Muscle of arm (tissue), 12 donors: ENCODE data around the gene LIG3. TPM values are rescaled to one million over a fixed set of nuclear protein-coding genes. Genes with fewer than 3 reads are reported as not detected.
"Not testable (repeated sequence)": the region's sequence is repeated elsewhere in the genome, so short reads cannot be mapped to it uniquely, and the experiment has no call there.

Experiments
- DNase-seq: peaks from one replicate; pipeline ENCODE4 v3.0.0-alpha.2; 2013
- polyA plus RNA-seq, 12 donors: library from polyadenylated mRNA; unstranded; fragments of 120-200 nt; gene quantifications; one replicate each; pipeline ENCODE4 v1.2.1, GENCODE V29; 2013; ENCODE audit not compliant: insufficient read length in 12 of 12

LIG3 gene
- polyA plus RNA-seq, 12 donors = 18.3 to 30.6 (median 22.8) TPM; not detected in 1

DNA sequence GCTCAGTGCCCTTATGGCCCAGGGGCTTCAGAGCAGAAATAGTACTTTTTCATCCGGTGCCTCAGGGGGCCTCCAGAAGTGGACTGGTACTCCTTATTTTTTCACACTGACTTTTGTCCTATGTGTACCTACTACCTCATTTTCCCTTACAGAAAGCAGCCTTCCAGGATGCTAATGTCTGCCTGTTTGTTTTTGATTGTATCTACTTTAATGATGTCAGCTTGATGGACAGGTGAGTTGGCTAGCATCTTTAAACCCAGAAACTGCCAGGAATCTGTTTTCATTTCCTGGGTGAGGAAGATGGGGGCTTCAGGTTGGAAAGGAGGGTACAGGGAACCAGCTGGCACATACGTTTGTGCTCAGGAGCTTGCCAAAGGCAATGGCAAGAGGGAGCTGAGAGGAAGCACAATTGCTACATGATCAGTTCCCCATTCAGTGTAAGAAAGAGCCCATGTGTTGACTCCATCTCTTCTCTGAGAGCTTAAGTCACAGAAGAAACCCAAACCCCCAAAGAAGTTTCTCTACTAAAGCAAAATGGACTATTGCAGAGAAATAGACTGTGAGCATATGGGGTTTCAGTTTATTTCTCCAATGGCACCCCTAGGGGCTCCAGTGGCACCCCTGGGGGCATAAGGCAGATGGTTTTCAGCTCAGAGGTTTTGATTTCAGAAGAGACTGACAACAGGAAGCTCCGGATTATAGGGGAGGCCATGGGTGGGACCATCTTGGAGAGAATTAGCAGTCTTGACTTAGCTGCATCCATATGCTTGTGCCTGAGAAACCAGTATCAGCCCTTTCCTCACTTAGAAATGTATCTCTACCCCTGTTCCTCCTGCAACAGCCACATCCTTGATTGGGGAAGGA is 16.3 kb downstream of the LIG3 start:
- DNase-seq = no peak

DNA sequence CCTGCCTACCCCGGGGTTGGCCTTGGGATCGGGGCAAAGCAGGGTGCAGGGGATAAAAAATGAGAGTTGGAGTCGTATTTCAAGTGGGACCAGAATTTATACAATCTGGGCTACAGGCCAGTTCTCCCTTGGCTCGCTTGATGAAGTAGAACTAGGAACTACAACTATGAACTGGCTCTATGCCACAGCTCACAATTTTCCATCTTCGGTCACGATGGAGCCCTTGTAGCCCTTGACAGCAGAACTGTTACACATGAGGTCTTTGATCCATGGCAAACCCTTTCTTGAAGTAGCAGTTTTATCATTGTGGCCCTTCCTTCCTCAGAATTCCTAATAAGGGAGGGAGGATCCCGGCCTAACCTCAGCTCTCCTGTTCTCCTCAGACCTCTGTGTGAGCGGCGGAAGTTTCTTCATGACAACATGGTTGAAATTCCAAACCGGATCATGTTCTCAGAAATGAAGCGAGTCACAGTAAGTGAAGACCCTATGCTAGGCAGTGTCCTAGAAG is 17.1 kb downstream of the LIG3 start:
- peak; percentile 91 for DNase-seq

DNA sequence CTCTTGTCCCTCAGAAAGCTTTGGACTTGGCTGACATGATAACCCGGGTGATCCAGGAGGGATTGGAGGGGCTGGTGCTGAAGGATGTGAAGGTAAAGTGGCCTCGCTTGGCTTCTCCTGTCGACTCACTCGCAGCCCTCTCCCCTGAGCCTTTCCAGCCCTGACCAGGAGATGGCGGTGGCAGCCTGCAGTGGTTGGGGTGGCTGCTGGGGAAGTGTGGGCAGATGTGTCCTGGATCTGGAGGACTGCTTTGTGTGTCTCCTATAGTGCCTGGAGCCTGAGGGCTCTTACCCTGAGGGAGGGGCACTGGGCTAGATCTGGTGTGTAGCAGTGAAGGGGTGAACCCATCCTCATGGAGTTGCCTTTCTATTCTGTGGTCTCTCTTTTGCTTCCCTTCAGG is 17.9 kb downstream of the LIG3 start:
- no peak for DNase-seq

DNA sequence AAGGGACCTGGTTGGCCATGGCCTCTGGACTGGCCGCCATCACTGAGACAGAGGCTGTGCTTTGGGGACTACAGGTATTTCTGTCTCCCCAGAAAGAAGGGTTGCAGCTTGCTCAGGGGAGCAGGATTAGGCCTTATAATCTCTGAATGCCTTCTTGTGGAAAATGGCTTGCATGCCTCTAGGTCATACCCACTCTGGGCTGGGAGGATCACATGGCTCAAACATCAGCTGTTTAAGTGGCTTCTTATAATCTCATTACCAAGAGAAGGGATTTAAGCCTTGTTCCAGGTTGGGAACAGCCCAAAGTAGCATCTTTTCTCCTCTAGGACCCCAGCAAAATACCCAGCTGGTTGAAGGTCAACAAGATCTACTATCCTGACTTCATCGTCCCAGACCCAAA is 19.1 kb downstream of the LIG3 start:
- no peak for DNase-seq

DNA sequence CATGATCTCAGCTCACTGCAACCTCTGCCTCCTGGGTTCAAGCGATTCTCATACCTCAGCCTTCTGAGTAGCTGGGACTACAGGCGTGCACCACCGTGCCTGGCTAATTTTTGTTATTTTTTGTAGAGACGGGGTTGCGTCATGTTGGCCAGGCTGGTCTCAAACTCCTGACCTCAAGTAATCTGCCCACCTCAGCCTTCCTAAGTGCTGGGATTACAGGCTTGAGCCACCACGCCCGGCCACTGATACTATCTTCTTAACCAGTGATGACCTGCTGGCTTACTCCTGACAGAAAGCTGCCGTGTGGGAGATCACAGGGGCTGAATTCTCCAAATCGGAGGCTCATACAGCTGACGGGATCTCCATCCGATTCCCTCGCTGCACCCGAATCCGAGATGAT is 20.7 kb downstream of the LIG3 start:
- not testable (repeated sequence) for DNase-seq

DNA sequence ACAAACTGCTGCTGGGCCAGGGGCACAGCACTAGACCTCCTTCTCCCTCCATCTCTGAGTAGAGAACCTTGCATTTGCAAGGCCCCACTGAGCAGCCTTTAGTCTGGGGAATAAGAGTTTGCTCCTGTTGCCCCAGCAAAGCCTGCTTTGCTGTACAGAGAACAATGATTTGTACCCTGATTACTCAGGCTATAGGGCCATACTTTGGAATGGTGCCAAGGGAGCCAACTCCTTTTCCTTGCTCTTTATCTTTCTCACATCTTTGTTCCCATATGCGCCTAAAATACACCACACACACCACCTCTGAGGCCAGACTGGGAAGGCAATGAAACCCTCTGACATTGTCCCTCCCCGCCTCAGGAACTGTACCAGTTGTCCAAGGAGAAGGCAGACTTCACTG is 21.2 kb downstream of the LIG3 start:
- DNase-seq = no peak

DNA sequence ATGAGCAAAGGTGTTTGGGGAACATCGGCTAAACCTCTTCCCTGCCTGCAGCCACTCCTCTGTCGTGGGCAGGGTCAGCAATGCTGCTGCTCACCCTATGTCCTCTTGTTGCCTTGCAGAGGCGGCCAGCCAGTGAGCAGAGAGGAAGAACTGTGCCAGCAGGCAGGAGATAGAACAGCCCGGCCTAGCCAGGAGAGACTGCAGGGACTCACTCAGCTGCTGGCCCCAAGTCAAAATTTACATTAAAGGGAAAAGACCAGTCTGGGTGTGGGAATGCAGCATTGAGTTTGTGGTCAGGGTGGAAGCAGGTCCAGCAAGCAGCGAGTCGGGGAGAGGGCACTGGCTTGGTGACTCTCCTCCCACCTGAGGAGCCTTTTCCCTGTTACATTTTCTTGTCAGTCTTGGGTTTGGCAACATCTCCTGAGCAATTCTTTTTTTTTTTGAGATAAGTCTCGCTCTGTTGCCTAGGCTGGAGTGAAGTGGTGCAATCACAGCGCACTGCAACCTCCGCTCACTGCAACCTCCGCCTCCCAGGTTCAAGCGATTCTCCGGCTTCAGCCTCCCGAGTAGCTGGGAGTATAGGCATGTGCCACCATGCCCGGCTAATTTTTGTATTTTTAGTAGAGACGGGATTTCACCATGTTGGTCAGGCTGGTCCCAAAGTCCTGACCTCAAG is 22.7 kb downstream of the LIG3 start:
- no peak for DNase-seq

DNA sequence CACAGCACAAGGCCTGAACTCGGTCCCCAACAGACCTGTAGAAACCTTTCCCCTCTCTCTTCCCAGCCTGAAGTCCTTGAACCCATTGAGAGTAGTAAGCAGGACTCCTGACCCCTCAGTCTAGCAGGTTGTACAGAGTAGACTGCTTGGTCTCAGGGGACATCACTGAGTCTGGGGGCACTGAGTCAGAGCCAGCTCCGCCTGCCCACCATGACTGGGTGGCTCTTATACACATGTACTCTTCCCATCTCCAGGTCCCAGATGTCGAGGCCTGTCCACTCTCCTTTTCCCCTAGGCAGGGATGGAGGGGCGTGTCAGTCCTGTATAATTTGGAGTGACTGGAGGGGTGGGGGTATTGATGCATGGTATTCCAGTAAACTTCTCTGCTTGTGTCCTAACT is 23.5 kb downstream of the LIG3 start:
- no peak for DNase-seq

DNA sequence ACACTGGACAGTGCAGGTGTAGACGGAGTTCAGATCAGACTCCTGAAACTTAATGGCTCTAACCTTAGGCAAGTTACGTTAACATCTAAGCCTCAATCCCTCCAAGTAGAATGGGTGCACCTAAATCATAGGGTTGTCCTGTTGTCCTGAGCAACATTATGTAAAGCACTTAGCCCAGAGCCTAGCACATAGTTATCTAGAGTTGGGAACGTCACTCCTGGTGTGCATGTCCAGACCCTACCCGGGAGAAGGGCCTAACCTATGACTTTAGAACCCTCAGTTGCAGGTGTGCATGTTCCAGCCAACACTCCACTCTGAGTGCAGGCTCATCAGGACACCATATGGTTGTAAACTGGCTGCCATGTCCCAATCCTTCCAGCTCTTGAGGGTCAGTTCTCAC is 26.0 kb downstream of the LIG3 start:
- DNase-seq = no peak

DNA sequence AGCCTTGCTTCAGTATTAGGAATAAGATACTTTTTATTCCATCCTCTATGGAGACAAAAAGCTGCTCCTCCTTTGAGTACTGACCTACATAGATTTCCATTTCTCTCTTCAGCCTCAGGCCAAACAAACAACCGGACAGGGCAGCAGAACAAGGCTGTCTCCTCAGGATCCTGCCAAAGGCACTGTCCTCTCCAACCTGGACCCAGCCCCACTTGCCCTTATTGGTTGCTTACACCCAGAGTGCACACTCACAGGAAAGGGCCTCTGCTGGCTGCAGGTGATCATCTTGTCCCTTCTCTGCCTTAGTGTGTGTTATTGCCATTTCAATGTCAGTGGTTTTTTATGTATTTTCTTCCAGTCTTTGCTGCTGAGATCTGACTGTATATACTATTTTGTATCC is 26.6 kb downstream of the LIG3 start:
- DNase-seq = no peak

DNA sequence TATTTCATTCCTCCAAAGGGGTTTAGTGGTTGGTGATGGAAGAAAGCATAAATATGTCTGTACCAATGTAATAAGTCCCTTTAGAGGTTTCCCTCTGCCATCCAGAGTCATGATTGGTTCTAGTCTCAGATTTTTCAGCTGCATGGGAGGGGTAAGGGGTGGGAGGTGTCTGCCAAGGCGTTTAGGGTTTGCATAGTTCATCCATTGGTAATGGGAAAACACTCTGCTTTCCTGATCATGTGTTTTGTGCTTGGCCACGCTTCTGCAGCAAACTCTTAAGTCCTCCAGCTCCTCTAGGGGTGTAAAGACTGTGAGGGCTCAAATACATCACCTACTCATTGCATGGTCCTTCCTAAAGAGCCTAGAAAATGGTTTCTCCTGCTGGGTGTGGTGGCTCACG is 29.8 kb downstream of the LIG3 start:
- no peak for DNase-seq

DNA sequence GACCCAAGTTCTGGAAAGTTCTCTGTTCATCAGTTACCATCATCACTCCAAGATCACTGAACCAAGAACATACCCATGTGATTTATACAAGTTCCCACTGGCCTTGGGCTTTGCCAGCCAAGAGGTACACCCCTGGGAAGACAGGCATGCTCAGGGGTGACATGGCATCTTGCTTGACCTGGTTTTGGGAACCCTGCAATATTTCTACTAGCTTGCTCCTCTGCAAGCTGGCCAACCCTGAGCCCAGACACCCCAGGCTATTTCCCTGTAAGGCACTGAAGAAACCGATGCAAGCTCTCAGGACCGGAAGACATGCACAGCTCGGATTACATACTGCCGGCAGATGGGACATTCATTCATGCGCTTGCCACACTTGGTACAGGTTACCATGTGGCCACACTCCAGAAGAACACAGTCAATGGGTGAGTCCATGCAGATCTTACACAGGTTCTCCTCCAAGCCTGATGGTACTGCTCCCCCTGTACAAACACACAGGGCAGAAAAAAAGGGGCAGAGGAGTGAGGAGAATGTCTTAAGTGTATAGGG is 31.4 kb downstream of the LIG3 start:
- no peak for DNase-seq

DNA sequence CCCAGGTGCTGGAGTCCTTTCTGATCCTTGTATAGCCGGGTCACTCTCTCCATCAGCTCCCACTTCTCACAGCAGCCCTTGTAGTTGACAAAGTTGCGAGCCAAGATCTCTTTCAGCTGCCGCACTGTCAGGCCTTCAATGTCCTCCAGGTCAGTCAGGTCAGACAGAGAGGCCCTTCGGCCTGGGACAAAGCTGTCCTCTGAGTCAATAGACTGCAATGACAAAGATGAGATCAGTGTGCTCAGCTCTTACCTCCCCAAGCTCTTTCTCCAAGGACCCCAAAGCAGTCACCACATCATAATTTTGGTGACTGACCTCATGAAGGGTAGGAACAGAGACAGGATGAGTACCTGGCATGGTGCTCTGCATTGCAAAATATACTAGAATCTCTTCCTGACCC is 36.1 kb downstream of the LIG3 start:
- no peak for DNase-seq

DNA sequence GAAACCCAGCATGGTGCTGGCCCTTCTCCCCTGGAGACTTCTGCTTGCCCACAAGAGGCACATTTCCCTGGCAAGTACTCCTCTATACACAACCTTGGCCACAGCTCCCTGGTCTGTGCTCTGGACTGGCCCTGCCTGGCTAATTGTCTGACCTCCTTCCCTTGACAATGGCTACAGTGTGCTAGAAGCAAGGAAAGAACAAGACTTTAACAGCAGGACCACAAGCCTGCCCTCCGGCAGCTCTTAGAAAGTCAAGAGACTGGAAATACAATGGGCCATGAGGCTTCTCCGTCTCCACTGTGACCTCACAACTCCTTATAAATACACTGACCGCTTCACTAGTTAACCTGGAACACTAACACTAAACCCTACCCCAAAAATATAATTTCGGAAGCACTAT is 36.7 kb downstream of the LIG3 start:
- DNase-seq = no peak

DNA sequence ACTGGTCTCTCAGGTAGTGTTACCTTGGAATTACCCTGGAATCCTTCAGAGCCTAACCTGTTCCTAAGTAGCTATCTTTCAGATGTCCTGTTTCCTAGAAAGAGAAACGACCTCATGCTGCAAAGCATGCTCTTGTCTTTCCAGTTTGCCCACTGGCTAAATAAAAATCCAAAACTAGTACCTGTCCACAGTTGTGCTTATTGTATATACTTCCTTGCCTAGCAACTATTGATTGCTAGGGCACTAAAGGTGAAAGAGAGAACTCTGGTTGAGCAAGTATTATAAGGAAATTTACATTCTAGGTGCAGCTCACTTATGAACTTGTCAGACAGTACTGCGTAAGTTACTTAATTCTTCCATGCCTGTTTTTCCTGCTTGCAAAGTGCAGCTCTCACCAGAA is 38.5 kb downstream of the LIG3 start:
- DNase-seq = no peak

DNA sequence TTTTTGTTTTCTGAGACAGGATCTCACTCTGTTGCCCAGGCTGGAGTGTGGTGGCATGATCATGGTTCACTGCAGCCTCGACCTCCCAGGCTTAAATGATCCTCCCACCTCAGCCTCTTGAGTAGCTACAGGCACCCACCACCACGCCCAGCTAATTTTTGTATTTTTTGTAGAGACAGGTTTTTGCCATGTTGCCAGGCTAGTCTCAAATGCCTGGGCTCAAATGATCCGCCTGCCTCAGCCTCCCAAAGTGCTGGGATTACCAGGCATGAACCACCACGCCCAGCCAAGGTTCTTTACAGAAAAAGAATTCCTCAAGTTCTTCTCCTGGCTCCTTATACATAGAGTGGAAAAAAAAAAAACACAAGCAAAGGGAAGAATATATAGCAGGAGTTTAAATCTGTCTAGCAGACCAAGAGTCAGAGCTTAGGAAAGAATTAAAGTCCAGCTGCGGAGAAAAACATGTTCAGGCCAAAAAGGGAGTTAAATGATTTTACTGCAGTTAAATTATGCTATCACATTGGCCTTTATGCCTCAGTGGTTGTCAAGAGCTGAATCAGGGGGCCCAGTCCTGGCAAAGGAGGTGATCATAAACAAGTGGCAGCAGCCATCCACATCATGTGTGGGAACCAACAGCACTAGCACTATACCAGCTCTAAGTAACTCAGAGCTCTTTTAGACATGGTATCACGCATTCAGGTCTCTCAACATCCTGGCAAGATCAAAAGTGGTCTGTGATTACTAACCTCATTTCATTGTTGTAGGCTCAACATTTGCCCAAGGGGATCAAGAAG is 39.3 kb downstream of the LIG3 start:
- no peak for DNase-seq

DNA sequence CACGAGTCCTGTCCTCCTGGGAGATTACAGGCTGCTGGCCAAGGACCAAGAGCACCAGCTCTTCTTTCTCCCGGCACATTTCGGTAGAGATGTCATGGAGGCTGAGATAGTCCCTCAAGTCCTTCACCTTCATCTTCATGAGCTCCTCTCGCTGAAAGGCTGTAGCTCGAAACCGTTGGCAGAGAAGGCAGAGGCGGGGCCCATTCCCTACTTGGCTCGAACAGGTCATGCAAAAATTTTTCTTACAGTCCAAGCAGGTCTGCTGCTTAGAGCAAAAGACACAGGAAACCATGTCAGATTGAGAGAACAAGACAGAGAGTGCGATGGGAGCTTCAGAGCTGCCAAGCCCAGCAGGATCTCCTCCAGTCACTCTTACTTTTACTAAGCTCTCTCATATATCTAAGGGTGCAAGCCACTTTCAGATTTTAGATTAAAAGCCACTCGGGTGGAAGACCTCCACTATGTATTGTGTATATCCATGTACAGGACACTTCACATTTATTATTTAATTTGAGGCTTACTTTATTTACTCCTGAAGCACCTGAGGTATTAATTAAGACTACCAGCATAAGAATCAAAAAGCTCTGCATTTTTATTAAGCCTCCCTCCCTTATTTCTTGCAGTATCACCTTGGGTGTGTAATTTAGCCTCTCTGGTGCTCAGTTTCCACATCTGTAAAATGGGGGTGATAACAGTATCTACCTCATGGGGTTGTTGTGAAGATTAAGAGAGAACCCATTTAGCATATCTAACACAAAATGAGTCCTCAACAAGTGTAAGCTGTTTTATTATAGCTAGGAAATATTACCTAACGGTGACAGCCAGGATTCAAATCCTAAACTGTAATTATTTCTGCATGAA is 41.4 kb downstream of the LIG3 start:
- no peak for DNase-seq

DNA sequence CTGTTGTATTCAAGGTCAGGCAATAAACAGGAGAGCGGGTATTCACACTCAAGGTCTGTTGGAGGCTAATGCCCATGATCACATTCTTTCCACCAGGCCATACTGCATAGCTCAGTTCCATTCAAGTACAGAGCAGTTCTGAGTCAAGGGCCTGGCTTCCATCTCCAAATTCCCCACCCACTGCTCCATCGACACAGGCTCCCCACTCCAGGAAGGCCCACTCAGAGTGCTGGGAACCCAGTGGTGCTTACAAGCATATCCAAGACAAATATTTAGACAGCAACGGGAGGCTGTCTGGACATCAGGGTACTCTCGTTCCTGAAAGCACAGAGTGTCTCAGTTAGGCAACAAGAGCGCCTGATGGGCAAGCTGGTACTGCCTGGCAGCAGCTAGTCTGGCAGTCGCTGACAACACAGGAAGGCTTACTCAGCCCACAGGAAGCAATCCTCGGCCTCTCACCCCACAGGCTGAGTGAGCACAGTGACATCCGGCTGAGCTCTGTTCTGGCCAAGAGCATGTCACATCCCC is 42.3 kb downstream of the LIG3 start:
- no peak for DNase-seq

DNA sequence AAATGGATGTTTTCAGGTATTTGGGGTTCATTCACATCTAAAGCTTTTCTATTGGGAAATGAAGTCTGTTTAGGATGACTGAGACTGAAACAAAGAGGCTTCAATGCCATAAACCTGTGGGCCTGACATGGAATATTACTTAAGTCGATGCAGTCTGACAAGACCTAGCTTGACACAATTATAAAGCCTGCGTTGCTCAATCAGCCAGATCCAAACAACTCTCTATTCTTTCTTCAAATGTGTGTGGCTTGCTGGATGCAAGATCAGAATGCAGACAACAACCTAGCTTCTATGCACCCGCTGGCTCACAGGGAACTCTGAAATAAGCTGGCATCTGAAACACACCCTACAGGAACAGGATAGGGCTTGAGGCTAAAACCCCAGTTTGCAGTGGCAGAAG is 43.2 kb downstream of the LIG3 start:
- DNase-seq = no peak

DNA sequence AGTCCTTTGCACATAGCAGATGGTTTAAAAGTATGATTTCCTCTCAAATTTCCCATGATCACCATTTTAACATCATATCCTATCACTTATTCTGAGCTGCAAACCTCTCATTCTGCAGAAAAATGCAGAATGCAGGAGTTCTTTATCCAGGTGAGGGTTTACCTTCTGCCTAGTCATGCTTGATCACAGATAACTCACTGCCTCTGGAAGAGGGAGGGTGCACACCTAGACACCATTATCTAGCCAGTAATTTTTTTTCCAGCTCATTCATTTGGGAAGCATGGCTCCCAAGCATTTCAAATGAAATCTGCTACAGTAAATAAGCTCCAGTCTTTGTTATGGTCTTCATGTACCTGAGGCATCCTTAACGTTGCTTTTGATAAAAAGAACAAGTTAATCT is 45.2 kb downstream of the LIG3 start:
- DNase-seq = no peak

DNA sequence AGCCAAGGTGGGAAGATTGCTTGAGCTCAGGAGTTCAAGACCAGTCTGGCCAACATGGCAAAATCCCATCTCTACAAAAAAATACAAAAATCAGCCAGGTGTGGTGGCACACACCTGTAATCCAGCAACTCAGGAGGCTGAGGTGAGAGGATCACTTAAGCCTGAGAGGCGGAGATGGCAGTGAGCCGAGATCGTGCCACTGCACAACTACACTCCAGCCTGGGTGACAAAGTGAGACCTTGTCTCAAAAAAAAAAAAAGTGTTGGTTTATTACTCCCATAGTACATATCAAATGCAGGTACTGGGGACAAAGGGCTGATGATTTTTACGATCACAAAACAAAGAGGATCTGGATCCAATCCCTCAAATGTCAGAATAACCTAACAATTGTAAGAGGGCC is 47.8 kb downstream of the LIG3 start:
- DNase-seq = not testable (repeated sequence)
